GM19193 (cell line): ENCODE data around the gene CNST.

ENCODE experiments used
- POLR2A ChIP-seq: IDR thresholded peaks from 4 replicates; pipeline ENCODE4 v1.6.1; 2011; ENCODE audit not compliant: insufficient read depth, insufficient read length; ENCODE audit errors: extremely low read depth

The CNST gene

GRCh38 chr1:246667773-246668172 lies 101.5 kb downstream of the CNST start:
- TF ChIP-seq POLR2A = no peak

GRCh38 chr1:246669659-246670058 lies 103.4 kb downstream of the CNST start:
- no peak for TF ChIP-seq POLR2A

- TF ChIP-seq POLR2A = no peak
Measured at GRCh38 chr1:246674049-246674448, 107.8 kb downstream of the CNST start.

- TF ChIP-seq POLR2A = no peak
Measured at GRCh38 chr1:246677842-246678241, 111.6 kb downstream of the CNST start.

- TF ChIP-seq POLR2A = no peak
Measured at GRCh38 chr1:246678816-246679793, 112.8 kb downstream of the CNST start.

DNA sequence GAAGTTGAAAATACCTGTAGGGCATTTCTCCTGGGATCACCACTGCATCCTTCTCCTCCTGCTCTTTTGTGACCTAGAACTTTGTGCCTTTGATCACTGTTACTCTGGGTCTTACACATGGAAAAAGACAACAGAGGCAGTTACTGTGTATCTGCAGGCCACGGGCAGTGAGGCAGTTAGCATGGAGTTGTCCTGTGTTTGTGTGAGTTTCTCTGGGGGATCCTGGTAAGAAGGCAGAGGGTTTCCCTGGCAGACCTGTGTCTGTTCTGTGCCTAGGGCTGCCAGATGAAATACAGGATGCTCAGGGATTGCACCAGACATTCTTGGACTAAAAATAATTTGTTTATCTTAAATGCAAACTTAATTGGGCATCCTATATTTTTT lies 113.5 kb downstream of the CNST start:
- no peak for TF ChIP-seq POLR2A

- TF ChIP-seq POLR2A = no peak
Measured at GRCh38 chr1:246680190-246680589, 113.9 kb downstream of the CNST start.

GRCh38 chr1:246680696-246681130 lies 114.5 kb downstream of the CNST start:
- no peak for TF ChIP-seq POLR2A

DNA sequence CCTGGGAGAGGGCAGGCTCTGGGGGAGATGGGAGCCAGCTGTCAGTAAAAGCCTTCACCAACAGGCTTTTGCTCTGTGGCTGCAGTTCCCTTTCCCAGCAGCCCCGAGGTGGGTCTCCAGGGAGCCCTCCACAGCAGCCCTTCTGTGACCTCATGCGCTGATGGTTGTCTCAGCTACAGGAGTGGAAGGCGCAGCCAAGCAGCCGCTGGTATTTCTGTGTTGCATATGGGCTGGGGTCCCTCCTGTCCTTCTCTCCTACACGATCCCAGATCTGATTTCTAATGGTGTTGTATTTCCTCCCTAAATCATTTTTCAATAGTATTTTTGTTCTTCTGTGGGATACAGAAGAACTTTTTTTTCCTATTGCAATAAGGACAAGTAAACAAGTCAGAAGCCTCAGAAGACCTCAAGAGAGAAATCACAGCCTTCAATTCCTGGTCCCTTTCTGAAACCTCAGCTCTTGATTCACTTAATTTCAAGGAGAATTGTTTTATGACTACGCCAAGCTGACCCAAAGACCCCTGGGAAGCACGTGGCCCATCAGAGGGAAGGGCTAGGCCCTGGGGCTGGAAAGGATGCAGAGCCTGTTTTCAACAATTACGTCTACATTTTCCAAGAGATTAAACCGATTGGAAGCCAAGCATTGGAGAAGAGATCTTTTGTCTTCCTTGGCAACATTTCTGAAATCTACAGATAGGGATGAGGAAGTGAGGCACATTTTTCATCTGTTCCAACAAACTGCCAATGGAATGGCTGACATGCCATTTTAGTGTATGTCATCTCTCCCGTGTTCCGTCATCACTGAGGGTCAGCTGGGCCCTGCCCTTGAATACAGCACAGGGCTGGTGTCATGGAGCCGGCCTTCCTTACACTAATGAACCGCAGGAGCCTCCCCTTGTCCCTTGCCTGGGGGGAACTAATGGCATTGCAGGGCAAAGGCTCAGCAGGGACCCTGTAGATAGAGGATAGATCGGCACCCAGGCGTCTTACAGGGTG lies 115.9 kb downstream of the CNST start:
- no peak for TF ChIP-seq POLR2A

GRCh38 chr1:246683521-246683920 lies 117.3 kb downstream of the CNST start:
- no peak for TF ChIP-seq POLR2A

GRCh38 chr1:246687002-246687401 lies 120.7 kb downstream of the CNST start:
- TF ChIP-seq POLR2A = no peak

DNA sequence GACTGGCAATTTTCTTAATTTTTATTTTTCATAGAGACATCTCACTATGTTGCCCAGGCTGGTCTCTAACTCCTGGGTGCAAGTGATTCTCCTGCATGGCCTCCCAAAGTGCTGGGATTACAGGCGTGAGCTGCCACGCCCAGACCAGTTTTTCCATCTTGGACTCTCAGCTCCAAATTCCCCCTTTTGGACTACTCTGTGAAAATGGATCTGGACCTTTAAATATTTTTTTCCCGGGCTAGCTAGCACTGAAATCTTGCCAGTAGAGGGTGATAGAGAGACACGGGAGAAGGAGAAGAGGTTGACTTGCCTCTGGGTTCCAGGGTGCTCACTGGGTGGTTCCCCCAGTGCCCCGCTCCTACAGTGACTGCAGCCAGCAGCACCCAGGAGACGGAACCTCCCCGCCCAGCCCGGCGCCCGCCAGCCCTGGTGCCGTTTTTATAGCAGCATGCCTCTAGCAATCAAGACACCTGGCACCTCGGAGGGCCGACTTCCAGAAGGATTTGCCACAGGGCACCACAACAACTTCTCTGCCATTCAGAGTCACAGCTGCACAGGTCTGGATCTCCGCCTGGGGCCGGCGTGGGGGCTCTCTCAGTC lies 123.3 kb downstream of the CNST start:
- TF ChIP-seq POLR2A = no peak

DNA sequence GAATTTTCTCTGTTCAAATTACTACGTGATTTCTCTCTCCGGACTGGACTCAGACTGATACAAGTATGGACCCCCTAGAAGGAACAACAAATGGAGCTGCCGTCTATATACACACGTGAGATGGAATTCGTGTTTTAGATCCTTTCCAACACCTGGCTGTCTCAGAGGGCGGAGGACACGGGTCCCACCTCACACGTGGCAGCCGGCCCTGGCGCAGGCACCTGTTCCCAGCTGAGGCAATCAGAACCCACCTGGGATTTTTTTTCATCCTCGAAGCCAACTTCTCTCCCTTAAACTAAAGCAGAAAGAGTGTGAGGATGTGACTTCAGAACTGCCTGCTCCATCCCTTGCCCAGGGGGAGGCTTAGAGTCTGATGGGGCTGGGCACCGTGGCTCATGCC lies 123.8 kb downstream of the CNST start:
- TF ChIP-seq POLR2A = no peak

DNA sequence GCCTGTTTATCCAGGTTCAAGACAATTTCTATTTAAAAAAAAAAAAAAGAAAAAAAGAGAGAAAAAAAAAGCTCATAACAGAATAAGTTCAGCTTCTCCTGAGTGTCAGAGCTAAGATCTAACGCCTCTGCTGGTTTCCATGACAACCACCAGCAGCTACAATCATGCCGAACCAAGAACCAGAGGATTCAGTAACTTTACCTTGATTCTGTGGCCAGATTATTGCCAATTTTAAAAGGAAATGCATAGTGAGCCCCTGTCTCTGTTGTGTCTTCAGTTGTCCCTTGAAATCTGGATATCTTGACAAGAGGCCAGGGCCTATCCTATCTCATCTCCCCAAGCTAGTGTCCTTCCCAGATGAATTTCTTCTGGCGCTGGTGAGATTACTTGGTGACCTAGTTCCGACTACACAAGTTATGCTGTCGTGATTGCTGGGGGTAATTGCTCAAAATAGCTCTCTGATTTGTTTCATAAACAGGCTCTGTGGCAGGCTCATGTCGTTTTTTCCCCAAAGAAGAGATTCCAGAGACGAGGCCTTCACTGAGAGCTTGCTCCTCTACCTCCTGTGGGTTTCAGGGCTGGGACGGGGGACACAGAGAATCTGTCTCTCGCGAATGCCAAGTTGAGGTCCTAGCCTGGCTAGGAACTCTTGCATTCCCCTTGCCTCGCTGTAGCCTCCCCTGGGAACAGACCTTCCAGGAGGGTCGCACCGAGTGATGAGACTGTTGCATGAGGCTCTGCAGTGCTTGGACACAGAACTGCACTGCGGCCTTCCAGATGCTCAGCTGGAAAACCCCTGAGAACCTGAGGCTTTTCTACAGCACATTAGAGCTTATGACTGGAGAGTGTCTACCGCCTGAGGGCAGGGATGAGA lies 125.6 kb downstream of the CNST start:
- no peak for TF ChIP-seq POLR2A
